GM21528 (cell line): ENCODE measurements around the gene MBNL3.

ENCODE experiments used
- ATAC-seq: cut with Tn5 transposase; IDR thresholded peaks from one replicate; pipeline ENCODE4 v1.9.1; 2021; ENCODE audit warnings: mild to moderate bottlenecking, moderate library complexity; ENCODE audit not compliant: unreplicated experiment, low FRiP score

Gene MBNL3

DNA sequence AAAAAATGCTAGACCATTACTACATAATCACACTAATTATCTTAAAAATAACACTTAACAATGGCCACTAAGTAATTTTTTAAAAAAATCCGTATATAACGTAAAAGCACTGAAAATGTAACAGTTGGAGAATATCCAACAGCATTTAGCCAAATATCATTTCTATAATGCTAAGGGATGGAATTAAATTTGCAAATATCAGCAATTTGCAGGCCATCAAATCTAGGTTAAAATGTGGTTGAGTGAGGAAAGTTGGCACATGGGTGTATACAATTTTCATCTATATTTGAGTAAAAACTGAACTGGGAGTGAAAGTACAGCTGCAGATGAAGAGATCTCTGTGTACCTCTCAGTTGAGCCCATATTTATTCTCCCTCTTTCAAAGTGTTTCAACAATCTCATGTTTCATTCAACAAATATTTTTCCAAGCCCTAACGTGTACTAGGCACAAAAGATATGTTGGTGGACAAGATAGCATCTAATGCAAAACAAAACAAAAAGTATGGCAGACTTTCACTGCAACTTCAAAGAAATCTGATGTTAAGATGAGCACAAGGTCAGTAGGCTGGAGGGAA, 63.0 kb downstream of the MBNL3 start:
- no peak for ATAC-seq

DNA sequence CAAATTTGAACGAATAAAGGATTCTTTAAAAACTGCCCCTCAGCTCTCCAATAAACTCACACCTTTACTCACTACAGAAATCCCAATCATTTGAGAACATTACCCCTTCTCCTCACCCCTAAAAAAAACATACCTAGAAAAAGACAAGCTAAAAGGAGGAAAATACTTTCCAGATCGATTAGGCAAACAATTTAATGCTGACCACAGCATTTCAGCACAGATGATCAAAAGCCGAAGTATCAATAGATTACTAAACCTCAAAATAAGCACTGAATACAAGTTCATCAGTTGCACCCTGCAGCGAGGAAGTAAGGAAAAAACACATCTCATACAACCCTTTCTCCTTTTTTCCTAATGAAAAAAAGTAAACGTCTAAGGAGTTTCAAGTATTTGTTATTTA, 65.5 kb downstream of the MBNL3 start:
- ATAC-seq, result no peak

DNA sequence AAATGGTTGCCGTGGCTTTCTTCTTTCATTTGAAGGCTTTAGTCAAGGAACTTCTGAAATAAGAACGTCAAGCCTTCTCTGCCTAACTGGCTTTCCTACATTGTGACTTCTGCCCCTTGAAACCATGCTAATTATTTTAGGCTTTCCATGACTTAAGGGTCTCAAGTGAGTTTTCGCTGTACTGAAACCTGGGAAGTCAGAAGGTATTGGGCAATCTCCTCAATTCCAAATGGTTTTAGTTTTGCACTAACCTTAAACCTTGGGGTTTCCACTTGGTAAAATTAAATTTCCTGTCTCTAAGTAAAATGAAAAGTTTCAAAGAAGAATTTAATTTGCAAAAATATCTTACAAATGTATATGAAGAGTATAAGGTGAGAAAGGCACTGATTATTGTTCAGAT, 73.8 kb downstream of the MBNL3 start:
- ATAC-seq, result no peak

DNA sequence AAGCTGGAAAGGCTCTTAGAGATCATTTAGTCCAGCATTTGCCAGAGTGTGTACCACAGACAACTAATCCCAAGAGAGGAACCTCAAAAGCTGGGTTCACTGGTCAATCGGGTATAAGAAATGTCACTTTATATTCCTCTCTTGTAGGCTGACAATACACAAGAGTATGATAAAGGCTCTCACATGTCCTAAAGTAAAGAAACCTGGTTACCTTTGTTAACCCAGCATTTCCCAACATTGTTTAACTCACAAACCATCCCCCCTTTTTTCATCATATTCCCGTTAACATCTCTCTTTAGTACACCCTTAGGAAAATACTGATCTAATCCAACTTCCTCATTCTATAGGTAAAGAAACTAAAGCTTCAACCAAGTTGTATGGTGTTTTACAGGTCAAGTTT, 74.4 kb downstream of the MBNL3 start:
- ATAC-seq, result no peak

DNA sequence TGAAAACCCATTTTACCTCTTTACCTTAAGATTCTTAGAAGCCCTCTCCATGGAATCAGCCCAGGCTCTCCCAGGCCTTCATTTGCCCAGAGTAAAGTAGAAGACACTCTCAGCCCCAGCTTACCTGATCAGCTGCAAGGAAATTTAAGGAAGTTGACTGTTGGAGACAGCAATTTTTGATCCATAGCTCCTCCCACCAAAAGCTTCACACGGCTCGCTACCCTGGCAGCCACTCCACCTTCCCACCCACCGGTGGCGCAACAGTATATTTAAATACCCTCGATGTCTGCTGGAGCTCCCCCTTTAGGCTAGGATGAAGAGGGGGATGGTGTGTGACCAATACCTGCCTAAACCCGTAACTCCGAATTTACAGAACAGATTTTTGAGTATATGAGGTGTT, 75.4 kb downstream of the MBNL3 start:
- ATAC-seq, result no peak

DNA sequence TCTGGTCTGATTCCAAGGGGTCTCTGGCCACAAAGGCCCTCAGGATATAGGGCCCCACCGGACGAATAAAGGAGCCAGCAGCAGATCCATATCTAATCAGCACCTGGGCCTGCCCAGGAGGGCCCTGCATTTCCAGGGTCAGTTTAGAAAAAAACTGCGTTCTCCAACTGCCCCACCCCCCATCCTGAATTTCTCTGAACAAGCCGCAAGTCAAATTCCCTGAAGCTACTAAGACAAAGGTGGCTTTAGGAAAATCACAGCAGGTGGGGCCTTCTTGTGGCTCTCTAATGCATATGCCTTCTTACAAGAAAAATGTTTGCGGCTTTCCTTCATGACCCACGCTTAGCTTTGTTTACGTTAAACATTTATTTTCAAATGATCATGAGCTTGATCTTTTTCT, 76.6 kb downstream of the MBNL3 start:
- no peak for ATAC-seq

DNA sequence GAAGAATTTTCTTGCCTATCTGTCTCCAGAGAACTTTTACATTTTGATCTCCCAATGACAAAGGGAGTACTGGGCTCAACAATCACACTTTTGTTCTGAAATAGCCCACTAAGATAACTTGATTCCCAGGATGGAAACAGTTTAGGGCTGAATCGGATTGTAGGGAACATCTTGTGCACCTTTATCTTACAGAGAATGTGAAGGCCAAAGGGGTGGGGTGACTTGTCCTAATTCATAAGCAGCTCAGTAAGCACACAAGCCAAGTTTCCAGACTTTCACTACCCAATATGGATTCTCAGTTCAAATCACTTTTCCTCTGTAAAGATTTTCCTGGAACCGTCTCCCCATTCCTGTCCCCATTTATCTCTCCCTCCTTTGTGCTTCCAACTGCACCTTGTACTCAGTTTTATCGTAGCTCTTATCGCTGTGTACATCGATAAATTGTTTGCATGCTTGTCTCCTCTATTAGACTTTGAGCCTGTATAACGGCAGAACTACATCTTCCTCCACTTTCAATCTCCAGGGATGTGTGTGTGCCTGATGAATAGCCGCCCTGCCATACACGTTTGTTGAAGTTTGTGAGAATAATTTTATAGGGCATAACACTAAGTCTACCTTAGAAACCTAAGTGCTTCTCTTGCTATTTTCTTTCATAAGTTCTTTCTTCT, 77.4 kb downstream of the MBNL3 start:
- no peak for ATAC-seq

DNA sequence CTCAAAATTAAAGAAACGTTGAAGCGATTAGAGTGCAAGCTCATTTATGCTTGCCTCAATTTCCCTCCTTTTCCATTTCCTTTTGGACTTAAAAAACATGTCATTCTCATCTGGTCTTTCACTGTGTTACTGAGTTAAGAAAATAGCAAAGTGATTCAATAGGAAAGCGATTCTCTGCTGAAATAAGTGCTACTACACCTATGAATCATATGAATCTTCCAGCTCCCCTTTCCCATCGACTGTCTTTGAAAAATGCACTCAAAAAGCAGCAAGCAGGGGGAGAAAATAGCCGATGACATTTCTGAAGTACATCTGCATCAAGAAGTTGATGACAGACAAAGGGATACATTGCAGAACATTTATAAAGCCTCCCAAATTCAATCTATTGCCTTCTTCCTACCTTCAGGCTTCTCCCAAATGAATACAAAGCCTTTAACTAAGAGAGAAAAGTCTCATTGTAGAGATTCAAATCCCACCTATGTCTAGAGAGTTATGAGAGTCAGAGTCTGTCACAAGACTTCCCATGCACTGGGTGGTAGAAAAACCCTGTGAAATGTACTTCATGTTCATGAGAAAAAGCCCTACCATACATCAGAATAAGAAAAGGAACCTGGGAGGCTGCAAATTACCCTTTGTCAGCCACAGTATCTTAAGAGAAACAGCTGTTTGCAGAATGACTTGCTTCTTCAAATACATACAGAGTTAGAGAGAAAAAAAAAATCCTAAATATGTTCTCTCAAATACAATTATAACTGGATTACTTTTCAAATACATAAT, 78.9 kb downstream of the MBNL3 start:
- ATAC-seq, result no peak

DNA sequence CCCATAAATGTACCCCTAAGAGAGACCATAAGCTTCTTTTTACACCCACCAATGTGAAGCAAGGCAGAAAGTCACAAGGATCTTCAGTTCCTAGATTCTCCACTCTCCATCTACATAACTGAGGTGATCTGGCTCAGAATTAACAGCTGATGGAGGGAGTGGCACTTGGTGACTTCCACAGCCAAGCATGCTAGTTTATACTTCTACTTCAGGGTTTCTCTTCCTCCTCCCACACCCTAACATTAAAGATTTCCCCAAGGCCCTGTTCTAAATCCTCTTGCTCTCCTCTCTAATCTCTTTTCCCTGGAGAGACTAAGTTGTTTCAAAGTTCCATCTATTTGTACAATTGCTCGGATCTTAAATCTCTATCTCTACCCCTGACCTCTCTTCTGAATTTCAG, 81.1 kb downstream of the MBNL3 start:
- ATAC-seq, result no peak

DNA sequence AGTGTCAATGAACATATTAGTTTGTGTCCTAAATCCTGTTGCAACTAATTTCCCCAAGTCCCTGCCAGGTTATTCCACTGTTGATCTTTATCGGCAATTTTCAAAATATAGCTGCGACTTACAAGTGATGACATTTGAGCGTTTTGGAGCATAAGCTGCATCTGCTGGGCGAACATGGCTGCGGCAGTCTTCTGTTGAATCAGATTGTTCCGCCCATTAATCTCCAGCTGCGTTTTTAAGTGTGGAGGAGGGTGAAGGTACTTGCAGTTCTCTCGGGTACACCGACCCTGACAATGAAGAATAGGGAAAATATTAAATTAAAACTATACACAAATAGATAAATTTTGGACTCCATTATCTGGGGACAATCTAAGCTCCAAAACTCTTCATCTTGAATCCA, 82.7 kb downstream of the MBNL3 start:
- no peak for ATAC-seq

DNA sequence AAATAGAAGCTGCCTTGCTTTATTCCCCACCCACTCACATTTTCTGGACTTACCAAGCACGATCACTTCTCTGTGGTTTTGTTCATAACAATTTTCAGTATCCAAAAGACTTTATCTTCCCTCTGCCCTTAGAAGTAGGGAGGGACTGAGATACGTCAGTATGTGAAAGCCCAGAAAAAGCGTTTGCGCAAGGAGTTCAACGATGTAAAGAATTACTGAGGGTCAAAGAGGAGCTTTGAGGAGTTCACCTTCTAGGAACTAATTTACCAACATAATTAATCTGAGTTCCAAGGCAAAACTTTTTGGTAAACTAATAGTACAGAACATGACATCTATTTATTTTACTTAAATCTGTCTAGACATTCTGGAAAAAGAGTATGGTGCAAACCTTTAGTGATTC, 84.6 kb downstream of the MBNL3 start:
- ATAC-seq, result no peak

DNA sequence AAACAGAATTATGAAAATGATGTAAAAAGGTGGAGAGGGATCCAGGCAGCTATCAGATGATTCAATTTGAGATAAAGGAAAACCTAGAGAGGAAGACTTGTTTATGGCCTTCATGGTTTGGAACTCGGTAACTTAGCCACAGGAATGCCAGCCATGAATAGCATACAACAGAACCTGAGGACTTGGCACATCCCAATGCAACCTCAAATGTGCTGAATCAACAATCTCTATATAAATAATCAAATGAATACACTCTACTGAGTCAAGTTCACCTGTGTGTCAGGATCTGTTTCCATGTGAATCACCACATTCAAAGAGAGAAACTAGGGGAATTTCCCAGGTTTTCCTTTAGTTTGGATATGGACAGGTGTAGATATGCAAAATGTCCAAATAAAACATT, 86.9 kb downstream of the MBNL3 start:
- no peak for ATAC-seq

DNA sequence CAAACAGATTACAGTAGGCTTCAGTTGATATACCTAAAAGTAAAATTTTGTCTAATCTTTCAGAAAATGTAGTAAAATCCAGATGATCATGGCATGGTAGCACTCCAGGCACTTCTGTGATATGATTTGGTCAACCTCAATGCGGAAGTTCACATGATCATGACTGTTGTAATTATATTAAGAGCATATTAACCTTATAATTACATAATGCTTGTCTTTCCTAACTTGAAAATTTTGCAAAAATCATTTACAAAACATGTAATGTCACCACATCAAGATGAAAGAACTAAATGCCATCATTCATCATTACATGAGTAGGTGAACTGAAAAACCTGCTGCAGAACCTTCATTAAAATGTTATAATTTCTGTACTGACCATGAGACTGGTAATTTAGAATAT, 88.1 kb downstream of the MBNL3 start:
- ATAC-seq, result no peak

DNA sequence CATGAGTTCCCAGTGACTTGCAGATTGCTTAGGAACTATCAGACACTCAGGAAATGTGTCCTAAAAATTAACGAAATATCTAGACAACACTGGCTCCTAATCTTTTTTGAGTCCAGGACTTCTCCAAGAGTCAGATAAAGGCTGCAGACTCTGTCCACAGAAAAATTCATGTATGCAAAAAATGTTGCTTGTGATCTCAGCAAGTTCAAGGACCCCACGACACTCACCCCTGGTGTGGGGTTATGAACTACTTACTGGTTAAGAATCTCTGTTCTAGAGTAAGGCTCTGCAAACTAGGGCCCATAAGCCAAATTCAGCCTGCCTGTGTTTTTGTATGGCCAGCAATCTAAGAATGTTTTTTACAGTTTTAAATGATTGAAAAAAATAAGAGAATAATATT, 93.2 kb downstream of the MBNL3 start:
- ATAC-seq, result no peak

DNA sequence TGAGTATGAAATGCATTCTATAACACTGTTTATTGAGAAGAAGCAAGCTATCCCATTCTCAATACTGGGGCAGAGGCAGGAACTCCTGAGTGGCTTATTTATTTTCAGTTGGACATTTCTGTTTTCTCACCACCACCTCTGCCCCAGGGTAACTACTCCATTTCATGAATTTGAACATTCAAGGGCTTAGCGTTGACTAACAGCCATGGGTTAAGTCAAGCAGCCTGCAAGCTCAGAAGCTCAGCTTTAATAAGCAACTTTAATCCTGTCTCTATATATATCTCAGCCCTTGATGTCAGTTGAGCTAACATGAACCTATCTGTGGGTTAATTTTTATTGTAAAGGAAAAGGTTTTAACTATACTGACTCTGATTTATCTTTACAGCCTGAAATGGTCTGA, 93.8 kb downstream of the MBNL3 start:
- no peak for ATAC-seq

DNA sequence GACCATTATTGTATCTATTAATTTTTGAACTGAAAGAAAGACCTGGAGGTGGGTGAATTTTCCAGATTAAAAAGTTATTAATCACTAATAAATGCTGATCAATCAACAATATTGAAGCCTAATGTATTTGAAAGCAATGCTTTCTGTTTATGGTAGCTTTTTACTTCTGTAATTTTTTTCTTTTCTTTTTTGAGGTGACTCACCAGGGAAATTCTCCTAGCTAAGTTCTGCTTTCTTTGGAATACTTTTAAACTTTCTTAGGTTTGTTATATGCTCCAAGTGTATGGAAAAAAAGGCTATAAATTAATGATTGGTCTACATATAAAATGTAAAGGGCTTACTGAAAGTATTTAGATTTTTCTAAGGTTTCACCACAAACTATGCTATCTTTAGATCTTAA, 94.2 kb downstream of the MBNL3 start:
- no peak for ATAC-seq

DNA sequence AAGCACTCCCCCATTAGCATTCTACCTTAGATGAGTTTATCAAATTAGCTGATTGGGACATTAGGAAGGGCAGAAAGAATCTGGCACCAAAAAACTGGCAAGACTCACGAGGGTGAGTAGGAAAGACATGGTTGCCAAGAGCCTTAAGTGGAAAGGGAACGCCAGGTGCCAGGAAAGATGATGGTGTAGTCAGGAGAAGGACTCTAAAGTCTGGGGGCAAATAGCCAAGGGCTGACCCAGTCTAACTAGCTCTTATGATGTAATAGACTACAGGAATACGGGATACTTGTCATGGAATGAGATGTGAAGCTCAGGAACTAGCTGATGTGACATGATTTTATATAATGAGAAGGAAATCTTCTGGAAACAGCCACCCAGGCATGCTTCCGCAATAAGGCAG, 94.8 kb downstream of the MBNL3 start:
- ATAC-seq, result no peak

DNA sequence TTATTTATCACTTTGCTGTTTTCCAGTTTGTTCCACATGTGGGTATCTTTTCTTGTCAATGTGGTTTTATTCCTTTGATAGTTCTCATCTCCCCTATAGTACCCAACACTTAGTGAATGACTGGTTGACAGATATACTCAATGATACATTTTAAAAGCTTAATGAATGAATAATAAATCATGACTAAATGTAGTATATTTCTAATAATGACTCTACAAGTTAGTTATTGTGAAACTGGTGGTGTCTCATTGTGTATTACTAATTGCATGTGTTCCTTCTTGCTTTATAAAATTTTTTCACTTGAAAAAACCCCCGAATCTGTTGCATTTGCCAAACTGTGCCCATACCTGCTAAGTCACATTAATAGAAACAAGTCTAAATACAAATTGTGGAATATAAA, 95.4 kb downstream of the MBNL3 start:
- no peak for ATAC-seq

DNA sequence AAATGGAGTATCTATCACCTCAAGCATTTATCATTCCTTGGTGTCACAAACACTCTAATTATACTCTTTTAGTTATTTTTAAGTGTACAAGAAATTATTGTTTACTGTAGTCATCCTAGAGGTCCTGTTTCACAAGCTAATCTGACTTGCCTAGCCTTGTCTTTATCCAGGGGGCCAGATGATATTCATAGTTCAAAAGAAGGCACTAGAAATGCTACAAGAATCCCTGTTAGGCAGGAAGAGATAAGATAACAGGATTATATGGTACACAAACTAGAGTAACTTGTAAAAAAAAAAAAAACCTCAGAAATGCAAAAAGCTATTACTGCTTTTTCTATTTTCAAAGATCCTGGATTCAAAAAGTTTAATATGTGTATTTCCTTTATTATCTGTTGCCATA, 95.8 kb downstream of the MBNL3 start:
- no peak for ATAC-seq

DNA sequence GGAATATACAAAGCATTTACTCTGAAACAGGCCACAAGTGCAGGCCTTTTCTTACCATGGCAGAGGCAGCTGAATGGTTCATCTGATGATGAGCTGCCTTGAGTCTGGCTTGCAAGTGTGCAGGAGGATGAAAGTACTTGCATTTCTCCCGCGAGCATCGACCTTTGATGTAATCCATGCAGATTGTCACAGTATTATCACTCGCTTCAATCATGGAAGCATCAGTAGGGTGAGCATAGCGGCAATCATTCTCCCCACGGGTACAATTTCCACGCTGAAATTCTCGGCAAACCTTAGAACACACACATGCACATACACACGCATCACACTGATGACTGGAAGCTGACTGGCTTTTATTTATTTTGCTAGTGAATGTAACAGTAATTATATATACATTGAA, 98.0 kb downstream of the MBNL3 start:
- no peak for ATAC-seq

DNA sequence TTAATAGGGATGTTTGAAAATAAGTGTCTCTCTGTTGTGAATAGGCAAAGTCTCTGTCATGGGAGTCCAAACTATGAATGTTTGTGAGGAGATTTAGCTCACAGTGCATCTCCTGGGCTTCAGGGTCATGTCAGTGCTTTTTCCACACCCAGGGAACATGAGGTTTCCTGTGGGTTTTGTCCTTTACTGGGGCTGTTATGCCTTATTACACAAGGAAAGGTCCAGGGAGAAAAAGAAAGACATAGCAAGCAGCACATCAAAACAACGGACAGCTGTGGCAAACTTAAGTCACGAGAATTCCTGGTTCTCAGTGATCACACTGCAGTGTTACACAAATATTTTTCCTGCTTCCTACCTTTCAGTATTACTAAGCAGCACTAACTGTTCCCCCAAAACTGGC, 99.4 kb downstream of the MBNL3 start:
- ATAC-seq, result no peak

DNA sequence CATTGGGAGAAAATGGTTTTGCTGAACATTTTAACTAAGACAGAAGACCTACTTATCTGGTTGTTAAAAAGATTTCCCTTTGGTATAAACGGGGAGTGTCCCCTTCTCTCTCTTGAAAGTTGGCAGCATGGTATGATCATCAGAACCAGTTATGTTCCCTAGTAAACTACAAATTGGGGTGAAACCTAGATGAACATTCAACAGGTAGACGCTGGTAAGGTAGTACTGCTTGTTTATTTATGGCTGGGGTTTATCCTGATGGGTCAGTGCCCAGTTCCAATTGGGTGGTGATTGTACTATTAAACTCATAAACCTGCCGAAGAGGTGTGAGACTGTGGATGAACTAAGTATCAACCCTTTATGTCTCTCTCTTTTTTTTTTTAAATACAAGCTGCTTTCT, 100.5 kb downstream of the MBNL3 start:
- no peak for ATAC-seq
